Hypothalamus (tissue), 51 donors: ENCODE measurements around the gene CFD.

Experiments
- DNase-seq, 51 donors: peaks; one replicate each; lab custom pipeline; 2025; lab: John Stamatoyannopoulos, UW

Gene CFD

DNA sequence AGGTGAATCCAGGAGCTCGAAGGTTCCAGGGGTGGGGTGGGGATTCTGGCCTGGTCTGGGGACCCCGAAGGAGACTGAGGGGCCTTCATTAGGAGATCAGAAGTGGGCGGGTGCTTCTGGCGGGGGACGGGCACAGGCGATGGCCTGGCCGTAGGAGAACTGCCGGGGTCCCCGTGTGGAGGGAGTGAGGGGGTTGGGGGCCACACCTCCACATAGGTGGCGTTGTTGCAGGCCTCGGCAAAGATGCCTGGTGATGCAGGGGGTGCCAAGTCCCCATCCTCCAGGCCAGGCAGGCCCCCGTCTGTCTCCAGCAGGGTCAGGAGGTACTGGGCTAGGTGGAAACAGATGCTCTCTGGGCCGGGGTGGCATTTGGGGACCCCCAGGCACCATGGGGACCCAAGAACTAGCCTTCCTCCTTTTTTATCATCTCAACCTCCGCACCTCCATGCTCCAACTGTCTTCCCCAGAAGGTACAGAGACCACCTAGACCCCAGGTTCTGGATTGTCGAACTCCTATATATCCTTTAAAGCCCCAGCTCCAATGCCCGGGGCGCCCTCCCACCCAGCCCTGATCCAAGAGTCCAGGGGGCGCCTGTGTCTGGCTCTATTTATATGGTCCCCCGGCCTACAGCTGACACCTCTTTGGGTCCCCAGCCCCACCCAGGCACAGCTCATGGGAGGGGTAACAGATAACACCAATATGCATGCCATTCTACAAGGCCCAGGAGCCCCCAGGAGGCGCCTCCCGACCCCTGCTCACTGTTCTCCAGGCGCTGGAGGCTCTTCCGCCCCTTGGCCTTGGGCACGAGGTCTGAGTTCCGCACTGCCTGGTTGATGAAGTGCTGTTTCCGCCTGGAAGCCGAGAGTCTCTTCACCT is 42.0 kb downstream of the CFD start:
- no peak for DNase-seq

DNA sequence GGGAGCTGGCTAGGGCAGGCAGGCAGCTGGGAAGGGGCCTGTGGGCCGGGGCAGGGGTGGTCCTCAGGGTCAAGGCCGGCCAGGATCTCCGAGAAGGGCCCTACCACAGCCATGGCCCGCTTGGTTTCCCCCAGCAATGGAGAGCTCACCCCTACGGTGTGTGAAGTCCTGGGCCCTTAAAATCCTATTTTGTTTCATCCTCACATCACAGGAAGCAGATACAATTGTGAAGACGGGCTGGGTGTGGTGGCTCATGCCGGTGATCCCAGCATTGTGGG is 42.6 kb downstream of the CFD start:
- DNase-seq: no peak

DNA sequence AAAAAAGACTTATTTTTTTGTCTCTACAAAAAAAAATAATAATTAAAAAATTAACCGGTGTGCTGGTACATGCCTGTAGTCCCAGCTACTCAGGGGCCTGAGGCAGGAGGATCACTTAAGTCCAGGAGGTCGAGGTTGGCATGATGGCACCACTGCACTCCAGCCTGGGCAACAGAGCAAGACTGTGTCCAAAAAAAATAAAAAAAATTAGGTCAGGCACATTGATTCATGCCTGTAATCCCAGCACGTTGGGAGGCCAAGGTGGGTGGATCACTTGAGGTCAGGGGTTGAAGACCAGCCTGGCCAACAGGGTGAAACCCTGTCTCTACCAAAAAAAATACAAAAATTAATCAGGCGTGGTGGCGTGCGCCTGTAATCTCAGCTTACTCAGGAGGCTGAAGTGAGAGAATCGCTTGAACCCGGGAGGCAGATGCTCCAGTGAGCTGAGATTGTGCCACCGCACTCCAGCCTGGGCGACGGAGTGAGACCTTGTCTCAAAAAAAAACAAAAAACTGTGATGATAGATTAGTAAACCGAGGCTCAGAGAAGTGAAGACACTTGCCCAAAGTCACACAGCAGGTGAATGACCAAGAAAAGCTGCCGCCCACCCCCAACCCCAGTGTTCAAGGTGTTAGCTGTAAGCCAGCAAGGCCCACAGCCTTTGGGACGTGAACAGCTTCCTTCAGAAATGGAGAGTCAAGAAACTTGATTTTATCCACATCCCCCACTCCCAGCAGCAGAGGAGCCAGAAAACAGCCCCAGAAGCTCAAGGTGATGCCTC is 43.2 kb downstream of the CFD start:
- DNase-seq: no peak

DNA sequence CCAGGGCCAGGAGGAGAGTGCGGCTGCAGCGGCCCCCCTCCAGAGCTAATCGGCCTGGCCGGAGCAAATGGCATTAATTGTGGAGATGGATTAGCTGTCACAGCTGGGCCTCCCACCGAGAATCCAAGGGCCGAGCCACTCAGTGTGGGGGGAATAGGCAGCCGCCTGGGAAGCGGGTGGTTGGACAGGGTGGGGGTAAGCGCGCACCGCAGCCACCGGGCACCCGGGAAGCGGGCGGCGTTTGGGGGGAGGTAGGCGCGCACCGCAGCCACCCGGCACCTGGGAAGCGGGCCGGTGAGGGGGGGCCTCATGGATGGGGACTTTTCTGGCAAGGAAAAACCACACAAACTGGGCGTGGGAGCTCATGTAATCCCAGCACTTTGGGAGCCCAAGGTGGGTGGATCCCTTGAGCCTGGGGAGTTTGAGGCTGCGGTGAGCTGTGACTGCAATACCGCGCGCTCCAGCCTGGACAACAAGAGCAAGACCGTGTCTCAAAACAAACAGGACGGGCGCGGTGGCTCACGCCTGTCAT is 43.9 kb downstream of the CFD start:
- no peak for DNase-seq

DNA sequence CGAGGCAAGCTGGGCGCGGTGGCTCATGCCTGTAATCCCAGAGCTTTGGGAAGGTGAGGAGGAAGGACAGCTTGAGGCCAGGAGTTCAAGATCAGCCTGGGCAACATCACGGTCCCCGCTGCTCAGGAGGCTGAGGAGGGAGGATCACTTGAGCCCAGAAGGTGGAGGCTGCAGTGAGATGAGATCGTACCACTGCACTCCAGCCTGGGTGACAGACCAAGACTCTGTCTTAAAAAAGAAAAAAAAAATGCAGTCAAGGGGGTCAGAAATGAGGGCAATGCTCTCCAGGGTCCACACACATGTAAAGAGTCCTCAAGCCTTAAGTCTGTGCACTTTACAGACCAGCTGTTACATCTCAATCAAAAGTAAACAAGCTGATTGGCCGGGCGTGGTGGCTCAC is 45.1 kb downstream of the CFD start:
- DNase-seq: no peak

DNA sequence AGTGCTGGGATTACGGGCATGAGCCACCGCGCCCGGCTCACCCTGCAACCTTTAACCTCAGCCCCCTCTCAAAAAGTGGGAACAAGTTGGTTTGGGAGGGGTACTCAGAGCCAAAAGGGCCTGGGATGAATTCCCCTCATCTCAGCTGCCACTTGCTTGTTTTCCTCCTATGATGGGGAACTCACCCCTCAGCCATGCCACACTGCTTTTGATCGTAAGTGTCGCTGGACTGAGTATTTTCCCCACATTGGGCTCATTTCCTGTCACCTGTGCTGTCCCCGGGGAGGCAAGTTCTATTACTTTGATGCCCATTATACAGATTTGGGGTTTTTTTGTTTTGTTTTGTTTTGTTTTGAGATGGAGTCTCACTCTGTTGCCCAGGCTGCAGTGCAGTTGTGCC is 47.0 kb downstream of the CFD start:
- DNase-seq: no peak

DNA sequence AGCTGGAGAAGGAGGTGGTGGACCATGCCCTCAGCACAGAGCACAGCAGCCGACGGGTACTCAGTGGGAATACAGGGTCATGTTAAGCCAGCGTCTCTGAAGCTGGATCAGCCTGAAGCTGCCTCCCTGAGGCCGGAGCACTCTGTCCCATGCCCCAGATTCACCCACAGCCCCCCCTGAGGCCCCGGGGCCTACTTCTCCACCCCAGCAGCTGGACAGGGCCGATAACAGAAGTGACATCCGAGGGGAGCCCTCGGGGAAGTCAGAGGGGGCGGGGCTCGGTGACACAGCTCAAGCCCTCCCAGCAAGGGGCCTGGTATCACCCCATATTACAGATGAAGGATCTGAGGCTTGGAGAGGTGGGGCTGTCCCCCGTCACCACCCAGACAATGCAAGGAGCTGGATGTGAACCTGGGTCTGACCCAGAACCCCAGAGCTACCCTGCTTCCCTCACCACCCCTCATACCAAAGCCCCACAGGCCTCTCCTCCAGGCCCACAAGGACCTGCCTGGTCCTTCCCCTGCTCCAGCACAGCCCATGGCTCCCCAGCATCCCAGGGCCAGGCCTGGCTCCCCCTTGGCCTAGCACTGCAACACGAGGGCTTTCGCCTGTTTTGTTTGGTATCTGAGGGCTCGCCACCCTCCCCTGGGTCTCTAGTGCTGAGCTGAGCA is 47.9 kb downstream of the CFD start:
- no peak for DNase-seq

DNA sequence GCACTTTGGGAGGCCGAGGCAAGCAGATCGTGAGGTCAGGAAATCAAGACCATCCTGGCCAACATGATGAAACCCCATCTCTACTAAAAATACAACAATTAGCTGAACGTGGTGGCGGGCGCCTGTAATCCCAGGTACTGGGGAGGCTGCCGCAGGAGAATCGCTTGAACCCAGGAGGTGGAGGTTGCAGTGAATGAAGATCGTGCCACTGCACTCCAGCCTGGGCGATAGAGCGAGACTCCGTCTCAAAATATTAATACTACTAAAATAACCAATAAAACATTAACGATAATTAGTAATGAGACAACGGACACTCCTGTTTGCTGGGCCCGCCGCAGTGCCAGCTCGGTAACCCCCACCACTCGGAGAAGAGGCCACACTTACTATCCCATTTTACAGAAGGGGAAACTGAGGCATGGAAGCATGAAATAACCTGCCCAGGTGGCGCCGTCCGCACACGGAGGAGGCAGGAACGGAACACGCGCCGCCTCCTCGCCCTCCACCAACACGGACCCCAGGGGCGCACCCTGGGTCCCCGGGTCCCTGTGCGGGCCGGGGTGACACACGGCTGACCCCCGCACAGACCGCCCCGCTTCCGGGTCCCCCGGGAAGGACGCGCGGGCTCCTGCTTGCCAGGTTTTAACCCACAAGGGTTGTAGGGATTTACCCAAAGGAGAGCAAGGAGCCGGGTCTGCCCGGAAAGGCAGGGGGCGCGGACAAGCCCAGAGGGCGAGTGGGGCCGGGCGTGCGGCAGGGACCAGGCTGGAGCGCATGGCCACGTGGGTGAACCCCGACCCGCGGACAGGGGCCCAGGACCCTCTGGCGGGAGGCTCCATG is 52.0 kb downstream of the CFD start:
- DNase-seq: no peak

DNA sequence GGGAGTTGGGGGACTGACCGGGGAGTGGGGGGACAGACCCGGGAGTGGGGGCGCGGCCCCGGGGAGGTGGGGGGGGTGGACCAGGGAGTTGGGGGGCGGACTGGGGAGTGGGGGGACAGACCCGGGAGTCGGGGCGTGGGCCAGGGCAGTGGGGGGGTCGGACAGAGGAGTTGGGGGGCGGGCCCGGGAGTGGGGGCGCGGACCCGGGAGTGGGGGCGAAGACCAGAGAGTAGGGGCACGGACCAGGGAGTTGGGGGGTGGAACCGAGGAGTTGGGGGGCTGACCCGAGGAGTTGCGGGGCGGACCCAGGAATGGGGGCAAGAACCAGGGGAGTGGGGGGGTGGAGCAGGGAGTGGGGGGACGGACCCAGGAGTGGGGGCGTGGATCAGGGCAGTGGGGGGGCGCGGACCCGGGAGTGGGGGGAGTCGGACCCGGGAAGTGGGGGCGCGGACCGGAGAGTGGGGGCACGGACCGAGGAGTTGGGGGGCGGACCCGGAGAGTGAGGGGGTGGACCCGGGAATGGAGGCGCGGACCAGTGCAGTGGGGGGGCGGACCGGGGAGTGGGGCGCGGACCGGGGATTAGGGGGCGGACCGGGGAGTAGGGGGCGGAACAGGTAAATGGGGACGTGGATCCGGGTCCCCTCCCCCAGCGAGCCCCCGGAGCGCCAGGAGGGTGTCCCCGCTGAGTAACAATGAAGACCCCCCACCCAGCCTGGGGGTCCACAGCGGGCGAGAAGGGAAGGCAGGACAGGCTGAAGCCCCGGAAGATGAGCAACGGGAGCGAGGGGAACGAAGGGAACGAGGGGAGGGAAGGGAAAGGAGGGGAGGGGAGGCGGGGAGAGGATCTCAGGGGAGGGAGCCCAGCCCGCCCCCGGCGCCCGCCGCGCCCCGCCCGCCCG is 53.0 kb downstream of the CFD start:
- DNase-seq: no peak
